PC-3 (cell line): ENCODE data around the gene SLC6A4. TPM values are rescaled to one million over a fixed set of nuclear protein-coding genes. Genes with fewer than 3 reads are reported as not detected.

Experiments used
- ATAC-seq: fragments of 200-7000 bp; cut with Tn5 transposase; 2 replicates; pipeline ENCODE4 v1.9.1; 2020; ENCODE audit warnings: mild to moderate bottlenecking, moderate library complexity
- BruUV-seq: library from RNA; stranded (reverse); fragments of 400-500 nt; replicated peaks from 2 replicates; lab custom pipeline; 2021; lab: Mats Ljungman, UMichigan
- CTCF ChIA-PET: fragments of 300-600 bp; sonication (Branson Sonifier 250); formaldehyde crosslinking; loops from one replicate; lab custom pipeline; 2022; ENCODE audit warnings: antibody characterized with exemption; lab: Charles Lee
- POLR2A ChIA-PET: fragments of 300-600 bp; sonication (Branson Sonifier 250); formaldehyde crosslinking; loops from one replicate; lab custom pipeline; 2022; ENCODE audit warnings: antibody characterized with exemption; ENCODE audit not compliant: unreplicated experiment; lab: Charles Lee
- DNase-seq: peaks from one replicate; pipeline ENCODE4 v3.0.0-alpha.2; 2015
- H2AFZ ChIP-seq: fragments of 300-600 bp; sonication (generic); 2 replicates; pipeline ENCODE4 v1.6.0; 2016; ENCODE audit warnings: antibody characterized with exemption, low read length
- H3F3A ChIP-seq: fragments of 300-600 bp; sonication (generic); one replicate; pipeline ENCODE4 v1.6.0; 2017; ENCODE audit warnings: antibody characterized with exemption, low read length, control low read depth, mild to moderate bottlenecking; ENCODE audit not compliant: unreplicated experiment
- H3K27ac ChIP-seq: fragments of 300-600 bp; sonication (generic); 2 replicates; pipeline ENCODE4 v1.5.1; 2016; ENCODE audit warnings: mild to moderate bottlenecking, low read length
- H3K27me3 ChIP-seq: fragments of 300-600 bp; sonication (generic); 2 replicates; pipeline ENCODE4 v1.6.1; 2016; ENCODE audit warnings: low read length, mixed read lengths
- H3K36me3 ChIP-seq: fragments of 300-600 bp; sonication (generic); 2 replicates; pipeline ENCODE4 v1.6.1; 2016; ENCODE audit warnings: low read depth, mixed run types, low read length, mixed read lengths
- H3K4me1 ChIP-seq: fragments of 300-600 bp; sonication (generic); 2 replicates; pipeline ENCODE4 v1.5.1; 2016; ENCODE audit warnings: low read length; ENCODE audit not compliant: insufficient read depth
- H3K4me2 ChIP-seq: fragments of 300-600 bp; sonication (generic); 2 replicates; pipeline ENCODE4 v1.6.0; 2016; ENCODE audit warnings: low read length
- H3K4me3 ChIP-seq: fragments of 300-600 bp; sonication (generic); 2 replicates; pipeline ENCODE4 v1.5.1; 2016; ENCODE audit warnings: mild to moderate bottlenecking, low read length, mixed read lengths
- H3K79me2 ChIP-seq: fragments of 300-600 bp; sonication (generic); 2 replicates; pipeline ENCODE4 v1.6.1; 2017; ENCODE audit warnings: low read length, mixed read lengths
- H3K9ac ChIP-seq: fragments of 300-600 bp; sonication (generic); 2 replicates; pipeline ENCODE4 v1.6.0; 2016; ENCODE audit warnings: mild to moderate bottlenecking, low read length
- H3K9me2 ChIP-seq: fragments of 300-600 bp; sonication (generic); replicated peaks from 2 replicates; pipeline ENCODE4 v1.6.1; 2016; ENCODE audit warnings: mixed run types, low read length, mixed read lengths
- H3K9me3 ChIP-seq: fragments of 300-600 bp; sonication (generic); 2 replicates; pipeline ENCODE4 v1.6.1; 2016; ENCODE audit warnings: low read length, mixed read lengths
- H4K20me1 ChIP-seq: fragments of 300-600 bp; sonication (generic); 2 replicates; pipeline ENCODE4 v1.6.1; 2016; ENCODE audit warnings: low read length, mixed read lengths
- CTCF ChIP-seq: fragments of 300-600 bp; sonication (generic); conservative IDR thresholded peaks from 2 replicates; pipeline ENCODE4 v1.5.1; 2017; ENCODE audit warnings: antibody characterized with exemption, low read depth, mild to moderate bottlenecking, low read length
- EZH2 ChIP-seq: fragments of 300-600 bp; sonication (generic); IDR thresholded peaks from one replicate; pipeline ENCODE4 v1.6.1; 2017; ENCODE audit warnings: antibody characterized with exemption, mild to moderate bottlenecking, low read length; ENCODE audit not compliant: unreplicated experiment
- EZH2phosphoT487 ChIP-seq: fragments of 300-600 bp; sonication (generic); IDR thresholded peaks from 2 replicates; pipeline ENCODE4 v1.6.1; 2018; ENCODE audit warnings: mild to moderate bottlenecking, antibody characterized with exemption, low read length, borderline replicate concordance
- intact Hi-C: fragments of 100-400 bp; cut with micrococcal nuclease; formaldehyde crosslinking; loops from 2 replicates; pipeline ENCODE4 v1.9.0; 2023
- total RNA-seq: library from RNA; depleted of rRNA; stranded (reverse); fragments of >200 nt; gene quantifications from 2 replicates; pipeline ENCODE4 v1.2.3, GENCODE V29; 2014

The SLC6A4 gene
- total RNA-seq, 1 experiment from 2014 or later: not detected

- H2AFZ ChIP-seq: no peak overlapping the region
- H3K9me3 ChIP-seq: no peaks in the 10 kb centered on the region
- H3K4me3 ChIP-seq: no peak overlapping the region
- H3K4me1 ChIP-seq: no peaks in the 10 kb centered on the region
- no peak overlapping the region for H3K9ac ChIP-seq
- H3K27me3 ChIP-seq: no peaks in the 10 kb centered on the region
- ChIA-PET POLR2A (no interaction called here), CTCF (no interaction called here)
- ATAC-seq (no peak), DNase-seq (no peak)
- no peaks in the 10 kb centered on the region for H3K36me3 ChIP-seq
- intact Hi-C loops: no loop called here
- no peaks in the 10 kb centered on the region for H4K20me1 ChIP-seq
- BruUV-seq: no TSS peak
- TF ChIP-seq EZH2 (no peak), EZH2phosphoT487 (no peak), CTCF (no peak)
- no peaks in the 10 kb centered on the region for H3F3A ChIP-seq
- no peak overlapping the region for H3K27ac ChIP-seq
- H3K79me2 ChIP-seq: no peaks in the 10 kb centered on the region
- H3K9me2 ChIP-seq: no peaks in the 10 kb centered on the region
- no peak overlapping the region for H3K4me2 ChIP-seq
These were observed 15.1 kb downstream of the SLC6A4 start for GRCh38 chr17:30220414-30220813.

GRCh38 chr17:30219833-30220232 lies 15.7 kb downstream of the SLC6A4 start:
- Histone ChIP-seq H3K4me1 (no peaks in the 10 kb centered on the region), H3K4me2 (no peak overlapping the region), H3K27ac (no peak overlapping the region), H2AFZ (no peak overlapping the region), H3K79me2 (no peaks in the 10 kb centered on the region), H3K4me3 (no peak overlapping the region), H4K20me1 (no peaks in the 10 kb centered on the region), H3F3A (no peaks in the 10 kb centered on the region), H3K9me2 (no peaks in the 10 kb centered on the region), H3K9ac (no peak overlapping the region), H3K9me3 (no peaks in the 10 kb centered on the region), H3K36me3 (no peaks in the 10 kb centered on the region), H3K27me3 (no peaks in the 10 kb centered on the region)
- DNase-seq: no peak
- intact Hi-C loops: no loop called here
- CTCF ChIA-PET: no interaction called here
- no TSS peak for BruUV-seq
- no peak for TF ChIP-seq EZH2
- no peak for TF ChIP-seq CTCF
- TF ChIP-seq EZH2phosphoT487: no peak
- POLR2A ChIA-PET: no interaction called here
- ATAC-seq: no peak

GRCh38 chr17:30219315-30219714 lies 16.2 kb downstream of the SLC6A4 start:
- ChIA-PET POLR2A (no interaction called here), CTCF (no interaction called here)
- DNase-seq: no peak
- Histone ChIP-seq H4K20me1 (no peaks in the 10 kb centered on the region), H3K27ac (no peak overlapping the region), H3K4me1 (no peaks in the 10 kb centered on the region), H3K4me2 (no peak overlapping the region), H3K27me3 (no peaks in the 10 kb centered on the region), H2AFZ (no peak overlapping the region), H3K9ac (no peak overlapping the region), H3F3A (no peaks in the 10 kb centered on the region), H3K4me3 (no peak overlapping the region), H3K9me3 (no peaks in the 10 kb centered on the region), H3K79me2 (no peaks in the 10 kb centered on the region), H3K9me2 (no peaks in the 10 kb centered on the region), H3K36me3 (no peaks in the 10 kb centered on the region)
- TF ChIP-seq EZH2 (no peak), CTCF (no peak), EZH2phosphoT487 (no peak)
- no TSS peak for BruUV-seq
- intact Hi-C loops: no loop called here
- no peak for ATAC-seq
